HG03135 (cell line): ENCODE measurements around the gene ADH1C.

Experiments
- ATAC-seq: cut with Tn5 transposase; IDR thresholded peaks from one replicate; pipeline ENCODE4 v1.9.1; 2021; ENCODE audit warnings: mild to moderate bottlenecking, moderate library complexity; ENCODE audit not compliant: unreplicated experiment

Gene ADH1C

GRCh38 chr4:99305638-99306400, 46.7 kb downstream of the ADH1C start:
- ATAC-seq: no peak

GRCh38 chr4:99301376-99302164, 51.0 kb downstream of the ADH1C start:
- no peak for ATAC-seq

DNA sequence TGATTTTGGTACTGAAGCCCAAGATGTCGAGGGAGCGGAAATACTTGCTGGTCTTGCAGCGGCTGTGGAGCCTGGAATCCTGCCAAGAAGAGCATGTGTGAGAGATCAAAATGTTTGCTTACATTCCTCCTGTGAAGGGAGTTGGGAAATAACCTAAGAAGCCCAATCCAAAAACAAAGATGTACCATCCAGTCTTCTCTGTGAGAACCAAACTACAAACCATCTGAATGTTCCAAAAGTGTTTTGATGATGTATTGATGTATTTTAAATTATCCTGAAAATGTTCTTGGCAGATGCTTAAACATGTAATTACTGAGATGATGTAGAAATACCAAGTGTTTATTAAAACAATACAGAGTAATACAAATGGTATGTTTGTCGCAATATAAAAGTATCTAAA, 51.6 kb downstream of the ADH1C start:
- ATAC-seq: no peak

DNA sequence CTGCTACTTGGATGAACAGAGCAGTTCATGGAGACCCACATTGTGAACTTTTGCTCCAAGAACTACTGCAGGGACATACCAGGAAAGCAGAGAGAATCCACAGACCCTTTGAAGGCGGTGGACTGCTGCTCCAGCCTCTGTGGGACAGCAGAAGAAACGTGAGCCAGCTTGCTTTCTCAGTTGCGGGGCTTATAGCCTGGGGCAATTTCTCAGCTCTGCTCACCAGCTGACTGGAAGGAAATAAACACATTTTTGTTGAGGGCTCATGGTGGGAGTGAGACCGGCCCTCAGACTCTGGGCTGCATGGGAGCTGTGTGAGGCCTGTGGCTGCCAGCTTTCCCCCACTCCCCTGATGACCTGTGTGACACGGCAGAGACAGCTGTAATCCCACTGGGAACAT, 59.2 kb downstream of the ADH1C start:
- ATAC-seq: no peak

GRCh38 chr4:99290848-99291786, 61.4 kb downstream of the ADH1C start, which contains the start of gene ADH1A:
ADH1A (minus strand) TSS chr4:99290985; CDS start chr4:99290914, 71 bp downstream.
- ATAC-seq: no peak
